CD4-positive, alpha-beta T cell treated with Interleukin-4 for 1 hour (primary cell): Measurements from ENCODE around the gene SRMS.
A peak's percentile ranks its signal among the peaks of the same experiment; 100 is the strongest.

Experiments
- DNase-seq, 2 donors: peaks; one replicate each; pipeline ENCODE4 v3.0.0-alpha.2; 2020 to 2022

Gene SRMS, protein sequence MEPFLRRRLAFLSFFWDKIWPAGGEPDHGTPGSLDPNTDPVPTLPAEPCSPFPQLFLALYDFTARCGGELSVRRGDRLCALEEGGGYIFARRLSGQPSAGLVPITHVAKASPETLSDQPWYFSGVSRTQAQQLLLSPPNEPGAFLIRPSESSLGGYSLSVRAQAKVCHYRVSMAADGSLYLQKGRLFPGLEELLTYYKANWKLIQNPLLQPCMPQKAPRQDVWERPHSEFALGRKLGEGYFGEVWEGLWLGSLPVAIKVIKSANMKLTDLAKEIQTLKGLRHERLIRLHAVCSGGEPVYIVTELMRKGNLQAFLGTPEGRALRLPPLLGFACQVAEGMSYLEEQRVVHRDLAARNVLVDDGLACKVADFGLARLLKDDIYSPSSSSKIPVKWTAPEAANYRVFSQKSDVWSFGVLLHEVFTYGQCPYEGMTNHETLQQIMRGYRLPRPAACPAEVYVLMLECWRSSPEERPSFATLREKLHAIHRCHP

DNA sequence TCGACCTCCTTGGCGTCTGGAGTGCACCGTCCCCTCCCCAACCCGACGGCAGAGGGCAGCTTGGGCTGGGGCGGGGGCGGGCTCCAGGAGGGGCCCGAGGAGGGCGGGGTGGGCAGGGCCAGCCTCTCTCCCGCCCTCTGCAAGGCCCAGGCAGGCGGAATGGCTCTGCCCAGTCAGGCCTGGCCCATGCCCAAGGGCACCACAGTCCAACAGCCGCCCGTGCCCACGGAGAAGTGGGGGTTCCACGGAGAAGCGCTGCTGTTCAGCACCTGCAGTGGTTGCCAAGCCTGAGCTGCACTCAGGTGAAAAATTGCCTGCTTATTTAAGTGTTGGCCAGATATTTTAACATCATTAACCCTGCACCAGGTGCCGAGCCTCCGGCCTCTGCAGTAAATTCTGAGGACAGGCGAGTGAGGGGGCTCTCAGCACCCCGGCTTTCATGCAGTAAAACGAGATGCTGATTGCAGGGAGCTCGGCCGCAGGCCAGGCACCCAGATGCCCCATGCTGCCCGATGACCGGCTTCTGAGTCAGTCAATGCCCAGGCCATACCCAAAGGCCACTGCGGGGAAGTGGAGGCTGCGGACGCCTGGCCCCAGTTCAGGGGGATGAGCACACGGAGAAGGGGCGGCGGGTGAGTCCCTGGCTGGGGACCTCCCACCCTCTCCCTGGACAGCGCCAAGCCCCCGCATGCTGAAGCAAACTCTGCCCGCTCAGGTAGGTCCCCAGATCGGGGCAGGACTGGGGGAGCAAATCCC lies at the start of gene SRMS:
Gene SRMS (minus strand): TSS at position 25 of the 756 bp plus-strand sequence. CDS start 286 bp downstream, outside the sequence.
- DNase-seq, result no peak

DNA sequence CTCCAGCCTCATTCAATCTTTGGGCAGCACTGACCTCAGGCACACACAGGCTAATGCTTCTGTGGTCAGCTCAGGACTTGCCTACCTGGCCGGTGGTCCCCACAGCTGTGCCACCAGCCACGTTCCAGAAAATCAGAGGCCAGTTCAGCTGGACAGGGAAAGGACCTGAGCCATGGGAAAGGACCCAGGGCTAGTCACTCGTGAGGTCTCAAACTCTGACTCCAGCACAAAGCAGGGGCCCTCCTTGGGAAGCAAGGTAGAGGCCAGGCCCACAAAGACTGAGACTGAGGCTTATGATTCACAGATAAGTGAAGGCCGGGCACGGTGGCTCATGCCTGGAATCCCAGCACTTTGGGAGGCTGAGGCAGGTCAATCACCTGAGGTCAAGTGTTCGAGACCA lies 48.9 kb upstream of the SRMS start:
- no peak for DNase-seq

DNA sequence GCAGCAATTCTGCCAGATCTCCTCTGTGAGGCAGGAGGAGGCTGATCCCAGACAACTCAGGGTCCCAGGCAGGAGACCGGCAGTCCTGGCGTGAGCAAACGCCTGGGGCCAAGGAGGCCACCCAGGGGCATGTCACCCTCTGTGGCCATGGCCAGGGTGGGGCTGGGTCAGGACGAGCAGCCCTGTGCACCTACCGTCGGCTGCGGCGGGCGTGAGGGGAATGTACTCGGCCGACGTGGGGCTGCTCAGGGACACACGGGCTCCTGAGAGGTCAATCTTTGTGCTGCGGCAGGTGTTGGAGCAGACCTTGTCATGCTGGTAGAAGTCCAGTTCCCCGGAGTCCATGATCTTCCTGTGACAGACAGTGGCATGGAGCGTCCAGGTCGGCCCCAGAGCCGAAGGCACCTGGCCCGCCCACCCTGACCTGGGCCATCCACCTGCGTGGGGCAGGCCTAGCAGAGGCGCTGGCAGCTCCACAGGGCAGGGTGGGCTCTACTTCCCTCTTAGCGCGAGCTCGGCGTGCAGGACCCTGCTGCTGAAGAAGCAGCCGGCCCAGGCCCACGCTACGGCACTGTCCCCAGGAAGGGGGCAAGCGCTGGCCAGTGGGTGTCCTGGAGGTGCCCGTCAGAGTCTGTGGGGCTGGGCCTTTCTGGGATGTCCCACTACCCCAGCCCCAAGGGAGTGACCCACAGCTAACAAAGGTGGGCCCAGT lies 48.0 kb upstream of the SRMS start:
- no peak for DNase-seq

DNA sequence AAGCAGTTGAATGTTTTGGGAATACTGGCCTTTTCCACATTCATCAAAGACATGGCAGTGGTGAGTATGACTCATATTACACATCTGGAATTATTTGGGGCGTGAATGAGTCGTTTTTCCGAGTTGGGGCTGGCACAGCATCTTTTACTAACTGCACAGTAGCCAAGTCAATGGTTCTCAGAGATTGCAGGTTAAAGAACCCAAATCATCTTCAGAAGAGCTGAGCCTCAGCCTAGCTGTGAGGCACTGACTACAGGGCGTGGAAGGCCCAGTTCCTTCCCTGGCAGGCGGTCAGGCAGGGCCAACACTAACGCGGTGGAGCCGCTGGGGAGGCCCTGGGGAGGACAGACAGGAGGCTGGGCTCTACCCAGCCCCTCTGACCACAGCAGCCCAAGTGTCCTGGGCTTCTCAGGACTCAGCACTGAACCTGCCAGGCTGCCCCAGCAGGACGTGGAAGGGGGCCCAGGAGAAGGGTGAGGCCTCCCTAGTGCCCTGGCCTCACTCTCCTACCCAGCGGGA lies 46.6 kb upstream of the SRMS start:
- DNase-seq, result no peak

DNA sequence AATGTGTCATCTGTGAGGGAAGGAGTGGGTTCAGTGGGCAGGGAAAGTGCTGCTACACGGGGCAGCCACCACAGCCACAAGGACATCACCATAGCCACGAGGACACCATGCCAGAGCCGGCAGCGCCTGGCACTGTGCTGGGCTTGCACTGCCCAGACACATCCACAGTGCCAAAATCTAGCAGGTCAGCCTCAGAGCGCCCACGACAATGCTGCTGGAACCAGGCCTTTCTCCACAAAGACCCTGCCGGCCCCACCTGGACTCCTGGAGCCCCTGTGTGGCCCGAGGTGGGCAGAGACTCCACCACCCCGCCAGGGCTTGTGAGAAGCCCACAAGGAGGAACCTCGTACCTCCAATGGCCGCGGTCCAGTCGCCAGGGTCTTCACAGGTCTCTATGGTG lies 45.1 kb upstream of the SRMS start:
- no peak for DNase-seq

DNA sequence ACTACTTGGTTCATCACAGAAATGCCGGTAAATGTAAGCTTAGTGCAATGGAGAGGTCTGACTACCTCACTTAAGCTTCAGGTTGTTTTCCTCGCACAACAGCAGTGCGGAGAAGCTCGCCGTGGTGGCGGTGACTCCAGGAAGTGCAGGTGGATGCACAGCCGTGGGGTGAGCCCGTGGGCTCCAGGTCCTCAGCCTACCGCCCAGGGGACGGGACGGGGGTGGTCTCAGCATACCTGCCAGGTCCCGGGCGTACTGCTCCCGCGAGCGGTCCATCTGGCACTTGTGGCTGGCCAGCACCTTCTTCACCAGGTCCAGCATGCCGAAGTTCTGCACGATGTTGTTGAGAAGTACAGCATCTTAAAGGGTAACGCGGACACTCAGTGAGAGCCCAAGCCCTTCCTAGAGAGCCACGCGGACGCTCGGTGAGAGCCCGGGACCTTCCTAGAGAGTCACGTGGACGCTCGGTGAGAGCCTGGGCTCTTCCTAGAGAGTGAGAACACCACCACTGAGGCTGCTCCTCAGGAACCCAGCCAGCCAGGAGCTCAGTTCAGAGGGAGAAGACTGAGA lies 44.3 kb upstream of the SRMS start:
- DNase-seq, result no peak

DNA sequence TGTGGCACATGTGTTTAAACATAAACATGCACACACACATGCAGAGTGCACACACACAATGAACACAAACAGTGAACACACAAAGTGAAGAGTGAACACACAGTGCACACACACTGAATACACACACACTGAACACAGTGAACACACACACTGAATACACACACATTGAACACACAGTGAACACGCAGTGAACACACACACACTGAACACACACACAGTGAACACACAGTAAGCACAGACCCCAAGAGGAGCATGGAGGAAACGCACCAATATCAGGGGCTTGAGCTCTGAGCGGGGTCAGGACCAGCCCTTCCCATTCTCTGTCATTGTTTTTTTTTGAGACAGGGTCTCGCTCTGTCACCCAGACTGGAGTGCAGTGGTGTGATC lies 43.6 kb upstream of the SRMS start:
- no peak for DNase-seq

DNA sequence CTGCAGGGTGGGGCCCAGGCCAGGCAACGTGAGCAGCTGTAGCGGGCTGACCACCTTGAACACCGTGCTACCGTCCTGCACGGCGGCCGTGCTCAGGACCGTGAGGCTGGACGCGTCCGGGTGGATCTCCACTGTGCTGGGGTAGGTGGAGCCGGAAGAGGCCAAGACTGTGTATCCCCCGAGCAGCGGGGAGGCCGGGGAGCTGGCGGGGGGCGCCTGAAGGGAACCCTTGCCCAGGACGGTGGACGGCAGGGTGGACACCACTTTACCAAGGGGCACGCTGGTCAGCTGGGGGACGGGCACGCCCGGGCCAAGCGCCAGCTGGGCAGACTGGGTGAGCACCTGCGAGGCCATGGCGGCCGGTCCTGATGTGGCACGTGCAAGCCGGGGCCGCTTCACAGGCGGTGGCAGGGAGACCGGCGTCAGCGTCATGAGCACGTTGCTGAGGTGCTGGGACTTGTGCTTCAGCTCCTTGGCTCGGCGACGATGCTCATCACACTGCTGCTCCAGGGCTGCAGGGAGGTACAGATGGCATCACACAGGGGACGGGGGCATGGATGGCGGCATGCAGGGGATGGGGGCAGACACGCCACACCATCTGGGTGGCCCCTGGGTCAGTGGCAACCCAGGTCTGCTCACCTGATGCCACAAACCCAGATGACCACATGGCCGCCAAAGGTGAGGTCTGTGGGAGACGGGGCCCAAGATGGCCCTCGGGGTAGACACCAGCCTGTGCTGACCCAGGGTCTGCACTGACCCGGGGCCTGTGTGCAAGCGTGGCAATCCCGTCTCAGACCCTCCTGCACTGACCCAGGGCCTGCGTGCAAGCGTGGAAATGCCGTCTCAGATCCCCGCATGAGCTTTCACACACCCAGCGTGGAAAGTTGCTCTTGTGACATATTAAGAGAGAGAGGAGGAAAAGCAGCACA lies 42.9 kb upstream of the SRMS start:
- DNase-seq, result no peak

DNA sequence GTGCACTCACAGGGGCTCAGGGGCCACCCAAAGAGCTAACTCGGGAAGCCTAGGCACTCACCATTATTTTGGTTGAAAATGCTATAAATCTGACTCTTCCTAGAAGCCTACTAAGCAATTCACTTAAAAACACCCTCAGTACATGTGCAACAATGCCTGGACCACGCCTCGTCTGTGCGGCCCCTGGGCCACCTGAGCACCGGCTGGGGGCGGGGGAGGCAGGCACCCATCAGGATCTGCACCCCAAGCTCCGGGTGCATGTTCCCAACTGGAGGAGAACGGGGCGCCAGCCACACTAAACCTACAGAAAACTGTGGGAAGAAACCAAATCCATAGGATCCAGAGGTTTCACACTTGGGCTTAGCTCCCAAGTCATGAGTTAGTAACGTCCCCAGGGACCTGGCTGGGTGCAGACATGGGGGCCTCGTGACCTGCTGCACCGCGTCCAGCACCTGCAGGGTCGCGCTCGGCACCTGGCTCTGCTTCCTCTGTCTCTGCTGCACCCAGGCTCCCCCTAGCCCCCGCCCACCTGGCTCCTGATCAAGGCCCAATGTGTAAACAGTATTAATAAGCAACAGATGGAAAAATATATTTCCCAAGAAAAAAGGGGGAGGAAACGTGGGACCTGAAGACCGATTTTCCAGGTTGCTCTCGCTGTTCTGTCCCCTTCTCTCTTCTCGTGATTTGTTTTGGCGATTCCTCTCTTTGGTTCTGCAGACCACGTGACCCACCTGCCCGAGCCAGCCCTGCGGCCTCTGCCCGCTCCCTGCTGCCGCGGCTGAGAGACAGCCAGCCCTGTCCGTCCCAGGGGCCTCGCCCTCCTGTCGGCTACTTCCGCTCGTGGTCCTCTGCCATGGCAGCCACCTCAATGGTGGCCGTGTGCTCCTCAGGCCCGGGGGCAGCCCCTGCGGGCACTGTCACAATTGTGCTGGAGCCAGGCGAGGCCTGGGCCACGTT lies 42.0 kb upstream of the SRMS start:
- no peak for DNase-seq

DNA sequence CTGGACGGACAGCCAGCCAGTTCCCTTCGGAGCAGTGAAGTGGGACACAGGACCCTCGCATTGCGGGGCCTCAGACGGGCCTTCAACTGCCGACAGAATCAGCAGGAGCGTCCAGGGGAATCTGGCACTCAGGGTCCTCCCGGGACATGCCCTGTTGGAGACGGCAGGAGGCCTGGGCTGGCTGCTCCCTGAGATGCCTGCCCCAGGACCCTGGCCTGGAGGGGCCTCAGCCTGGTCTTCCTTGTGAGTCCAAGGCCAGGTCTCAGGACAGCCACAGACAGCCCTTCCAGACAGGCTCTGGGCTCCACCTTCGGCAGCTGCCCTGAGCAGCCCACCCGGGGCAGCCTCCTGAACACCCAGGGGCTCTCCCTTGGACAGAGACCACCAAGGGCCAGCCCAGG lies 41.1 kb upstream of the SRMS start:
- DNase-seq, result no peak

DNA sequence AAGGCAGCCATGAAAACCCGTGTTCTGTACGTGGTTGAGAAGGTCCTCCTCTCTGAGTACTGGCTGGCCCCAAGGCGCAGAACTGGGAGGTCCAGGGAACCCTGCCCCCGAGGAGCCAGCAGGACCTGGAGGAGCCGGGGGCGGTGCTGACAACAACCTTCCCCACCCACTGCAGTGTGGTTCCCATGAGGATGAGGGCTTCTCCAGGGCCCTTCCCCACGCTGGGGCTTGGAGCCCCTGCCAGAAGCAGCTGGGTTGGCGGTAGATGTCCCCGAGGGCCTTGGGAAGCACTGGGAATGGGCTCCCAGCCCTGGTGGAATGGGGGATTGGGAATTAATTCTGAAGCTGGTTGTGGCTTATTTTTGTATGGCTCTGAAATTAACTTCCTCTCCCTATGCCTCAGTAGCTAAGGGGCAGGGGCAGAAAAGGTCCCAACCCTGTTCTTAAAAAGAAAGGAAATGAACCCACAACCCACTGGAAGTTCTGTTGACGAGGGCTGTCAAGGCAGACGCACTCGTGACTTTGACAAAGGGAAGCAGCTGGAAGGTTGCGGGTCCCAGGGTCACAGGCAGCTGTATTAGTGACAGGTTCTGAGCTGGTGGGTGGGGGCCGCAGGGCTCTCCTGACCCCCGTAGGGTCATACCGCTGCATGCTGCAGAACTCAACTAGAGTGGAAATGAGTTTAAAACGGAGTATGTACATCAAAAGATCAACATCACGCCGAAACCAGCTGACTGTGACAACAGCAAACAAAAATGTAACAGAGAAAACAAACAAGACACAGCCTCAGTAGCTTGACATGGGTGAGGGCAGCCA lies 40.4 kb upstream of the SRMS start:
- DNase-seq, result no peak

DNA sequence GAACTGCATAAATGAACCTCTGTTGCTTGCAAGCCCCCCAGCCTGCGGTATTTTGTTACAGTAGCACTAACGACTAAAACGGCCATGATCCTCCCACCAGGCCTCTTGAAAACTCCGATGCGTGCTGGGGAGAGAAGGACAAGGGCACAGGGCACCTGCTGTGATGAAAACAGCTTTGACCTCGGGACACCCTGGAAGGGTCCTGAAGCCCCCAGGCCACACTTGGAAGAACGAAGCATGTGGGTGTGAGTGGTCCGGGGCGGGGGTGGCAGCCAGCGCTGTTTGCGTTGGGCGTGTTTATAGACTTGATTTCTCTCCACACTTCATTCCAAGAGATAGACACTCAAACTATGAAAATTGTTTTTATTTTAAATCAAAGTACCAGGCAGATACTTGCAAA lies 39.7 kb upstream of the SRMS start:
- DNase-seq, result no peak

DNA sequence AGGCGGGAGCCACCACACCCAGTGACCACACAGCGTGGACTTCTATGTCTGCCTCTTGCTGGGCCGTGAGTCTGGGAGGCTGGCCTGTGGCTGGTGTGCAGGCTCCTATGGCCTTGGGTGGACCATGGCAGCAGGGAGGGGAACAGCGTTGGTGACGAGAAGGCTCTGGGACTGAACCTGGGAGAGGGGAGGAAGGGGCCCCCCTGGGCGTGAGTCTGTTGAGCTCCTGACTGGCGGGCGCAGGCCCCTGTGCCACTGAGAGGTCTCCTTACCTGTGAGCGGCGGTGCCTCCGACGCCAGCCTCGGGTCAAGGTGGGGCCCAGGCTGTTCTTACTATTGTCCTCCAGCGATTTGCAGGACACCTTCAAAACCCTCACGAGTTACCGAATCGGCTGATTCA lies 39.2 kb upstream of the SRMS start:
- no peak for DNase-seq

DNA sequence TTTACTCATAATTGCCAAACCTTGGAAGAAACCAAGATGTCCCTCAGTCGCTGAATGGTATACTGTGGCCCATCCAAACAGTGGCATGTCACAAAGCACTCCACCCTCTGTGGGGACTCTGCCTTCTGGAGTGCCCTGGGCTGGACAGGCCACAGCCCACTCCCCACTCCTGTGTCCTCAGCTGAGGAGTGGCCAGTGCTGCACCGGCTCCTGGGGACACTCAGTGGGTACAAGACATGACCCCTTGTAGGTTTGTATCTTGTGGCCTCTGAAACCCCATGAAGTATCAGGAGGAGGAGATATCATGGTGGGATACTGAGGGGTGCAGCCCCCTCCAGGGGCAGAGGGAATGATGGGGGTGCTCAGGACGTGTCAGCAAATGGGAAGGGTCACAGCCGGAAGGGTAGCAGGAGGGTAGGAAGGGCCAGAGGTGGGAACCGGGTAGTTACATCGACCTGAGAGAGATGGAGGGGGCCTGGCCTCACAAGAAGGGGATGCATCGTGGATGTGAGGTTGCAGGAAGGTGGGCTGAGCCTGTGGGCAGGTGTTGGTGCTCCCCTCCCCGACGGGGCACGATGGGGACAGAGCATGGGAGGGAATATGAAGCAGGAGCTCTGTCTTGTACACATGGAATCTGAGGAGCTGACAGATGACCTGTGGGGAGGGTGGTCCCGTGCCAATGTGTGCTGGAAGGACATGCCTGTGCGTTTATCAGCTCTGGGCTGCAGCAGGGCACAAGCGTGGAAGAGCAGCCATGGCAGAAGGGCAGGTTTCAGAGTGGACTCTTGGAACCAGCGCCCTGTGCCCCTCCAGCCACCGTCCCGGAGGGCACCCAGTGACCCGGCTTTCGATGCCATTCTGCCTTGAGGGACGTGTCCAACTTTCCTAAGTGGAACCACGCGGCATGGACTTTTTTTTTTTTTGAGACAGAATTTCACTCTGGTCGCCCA lies 38.3 kb upstream of the SRMS start:
- no peak for DNase-seq

DNA sequence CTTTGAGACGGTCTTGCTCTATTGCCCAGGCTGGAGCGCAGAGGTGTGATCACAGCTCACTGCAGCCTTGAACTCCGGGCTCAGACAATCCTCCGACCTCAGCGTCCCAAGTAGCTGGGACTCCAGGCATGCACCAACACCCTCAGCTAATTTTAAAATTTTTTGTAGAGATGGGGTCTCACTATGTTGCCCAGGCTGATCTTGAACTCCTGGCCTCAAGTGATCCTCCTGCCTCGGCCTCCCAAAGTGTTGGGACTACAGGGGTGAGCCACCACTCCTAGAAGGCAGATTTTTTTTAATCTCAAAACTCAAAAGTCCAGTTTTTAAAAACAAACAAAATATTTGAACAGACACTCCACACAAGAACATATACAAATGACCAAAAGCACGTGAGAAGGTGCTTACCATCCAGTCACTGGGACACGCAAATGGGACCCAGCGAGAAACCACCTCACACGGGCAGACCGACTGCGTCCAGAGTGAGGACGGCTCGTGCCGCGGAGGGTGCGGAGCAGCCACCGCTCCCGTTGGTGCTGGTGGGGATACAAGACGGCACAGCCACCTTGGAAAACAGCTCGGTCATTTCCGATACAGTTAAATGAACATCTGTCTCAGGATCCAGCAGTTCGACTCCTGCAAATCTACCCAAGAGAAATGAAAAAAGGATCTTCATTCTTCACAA lies 35.0 kb upstream of the SRMS start:
- DNase-seq, result no peak

DNA sequence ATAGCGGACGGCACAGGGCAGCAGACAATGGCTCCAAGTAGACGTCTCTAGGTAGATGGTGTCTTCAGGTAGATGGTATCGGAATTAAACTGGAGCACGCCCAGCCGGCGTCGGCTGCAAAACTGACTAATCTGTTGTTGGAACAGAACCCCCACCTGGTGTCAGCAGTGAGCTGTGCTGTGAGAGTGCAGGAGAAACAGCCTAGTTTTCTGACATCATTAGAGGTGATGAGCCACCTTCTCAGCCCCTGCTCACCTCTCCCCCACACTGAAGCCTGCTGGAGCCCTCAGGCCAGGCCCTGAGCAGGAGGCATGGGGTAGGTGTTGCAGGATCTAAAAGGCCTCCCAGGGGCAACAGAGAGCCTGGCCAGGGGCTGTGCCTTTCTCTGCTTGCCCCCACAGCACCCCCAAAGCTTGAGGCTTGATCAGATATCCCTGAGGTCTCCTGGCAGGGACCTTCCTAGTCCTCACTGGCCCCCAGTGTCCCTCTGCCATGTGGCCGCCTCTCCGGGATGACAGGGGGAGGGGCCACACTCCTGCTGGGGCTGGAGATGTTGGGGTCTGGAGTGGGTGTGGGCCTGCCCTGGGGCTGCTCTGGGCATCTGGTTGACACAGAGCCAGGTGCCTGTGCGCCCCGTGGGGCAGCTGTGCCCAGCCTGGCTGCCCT lies 33.4 kb upstream of the SRMS start:
- peak; percentile 83 to 84 for DNase-seq

DNA sequence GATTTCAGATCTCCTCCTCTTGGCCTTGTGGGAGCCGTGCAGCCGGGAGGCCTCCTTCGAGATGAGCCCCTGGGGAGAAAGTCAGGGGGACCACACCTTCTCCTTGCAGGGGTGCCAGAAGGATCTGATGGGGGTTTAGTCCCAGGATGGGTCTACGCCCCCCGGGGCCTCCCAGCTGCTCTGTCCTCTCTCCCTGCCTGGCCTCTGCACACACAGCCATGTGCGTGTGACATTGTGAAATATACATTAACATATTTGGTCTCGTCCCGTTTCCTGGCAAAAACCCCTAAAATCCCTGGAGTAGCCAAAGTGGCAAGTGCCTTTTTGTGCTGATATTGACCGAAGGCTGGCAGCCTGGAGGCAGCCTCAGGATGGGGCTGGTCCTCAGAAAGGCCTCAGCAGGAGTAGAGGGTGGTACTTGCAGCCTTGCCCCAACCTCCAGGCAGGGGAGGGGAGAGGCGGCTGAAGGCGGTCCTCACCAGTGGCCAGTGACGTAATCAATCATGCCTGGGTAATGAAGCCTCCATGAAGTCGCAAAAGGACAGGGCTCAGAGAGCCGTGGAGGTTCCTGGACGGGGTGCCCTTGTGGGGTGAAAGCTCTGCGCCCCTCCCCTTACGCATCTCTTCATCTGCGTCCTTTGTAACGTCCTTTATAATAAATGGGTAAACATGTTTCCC lies 31.6 kb upstream of the SRMS start:
- DNase-seq, result no peak
